Inflammatory macrophage treated with lipopolysaccharide for 4 hours (primary cell): ENCODE results near the gene SMIM45.

Experiments
- DNase-seq: peaks from one replicate; pipeline ENCODE4 v3.0.0-alpha.2; 2020

The SMIM45 gene

GRCh38 chr22:41951898-41952474 lies at the start of gene SMIM45:
Gene SMIM45, plus strand, starts transcription at chr22:41952150.
- no peak for DNase-seq

DNA sequence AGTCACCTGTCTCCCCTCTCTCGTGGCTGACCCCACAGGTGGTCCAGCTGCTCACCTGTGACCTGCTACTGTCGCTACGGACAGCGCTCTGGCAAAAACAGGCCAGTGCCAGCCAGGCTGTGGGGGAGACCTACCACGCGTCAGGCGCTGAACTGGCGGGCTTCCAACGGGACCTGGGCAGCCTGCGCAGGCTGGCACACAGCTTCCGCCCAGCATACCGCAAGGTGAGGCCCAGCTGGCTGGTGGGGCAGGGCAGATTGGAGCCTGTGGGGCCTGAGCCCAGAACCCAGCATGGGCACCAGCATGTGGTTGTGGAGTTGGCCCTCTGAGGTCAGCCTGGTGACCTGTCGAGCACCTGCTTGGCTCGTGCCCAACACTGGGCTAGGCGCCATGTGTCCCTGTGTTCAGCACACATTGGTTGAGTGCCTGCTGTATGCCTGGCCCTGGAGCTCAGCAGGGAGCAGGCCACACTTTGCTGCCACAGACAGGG lies 49.0 kb upstream of the SMIM45 start:
- no peak for DNase-seq

DNA sequence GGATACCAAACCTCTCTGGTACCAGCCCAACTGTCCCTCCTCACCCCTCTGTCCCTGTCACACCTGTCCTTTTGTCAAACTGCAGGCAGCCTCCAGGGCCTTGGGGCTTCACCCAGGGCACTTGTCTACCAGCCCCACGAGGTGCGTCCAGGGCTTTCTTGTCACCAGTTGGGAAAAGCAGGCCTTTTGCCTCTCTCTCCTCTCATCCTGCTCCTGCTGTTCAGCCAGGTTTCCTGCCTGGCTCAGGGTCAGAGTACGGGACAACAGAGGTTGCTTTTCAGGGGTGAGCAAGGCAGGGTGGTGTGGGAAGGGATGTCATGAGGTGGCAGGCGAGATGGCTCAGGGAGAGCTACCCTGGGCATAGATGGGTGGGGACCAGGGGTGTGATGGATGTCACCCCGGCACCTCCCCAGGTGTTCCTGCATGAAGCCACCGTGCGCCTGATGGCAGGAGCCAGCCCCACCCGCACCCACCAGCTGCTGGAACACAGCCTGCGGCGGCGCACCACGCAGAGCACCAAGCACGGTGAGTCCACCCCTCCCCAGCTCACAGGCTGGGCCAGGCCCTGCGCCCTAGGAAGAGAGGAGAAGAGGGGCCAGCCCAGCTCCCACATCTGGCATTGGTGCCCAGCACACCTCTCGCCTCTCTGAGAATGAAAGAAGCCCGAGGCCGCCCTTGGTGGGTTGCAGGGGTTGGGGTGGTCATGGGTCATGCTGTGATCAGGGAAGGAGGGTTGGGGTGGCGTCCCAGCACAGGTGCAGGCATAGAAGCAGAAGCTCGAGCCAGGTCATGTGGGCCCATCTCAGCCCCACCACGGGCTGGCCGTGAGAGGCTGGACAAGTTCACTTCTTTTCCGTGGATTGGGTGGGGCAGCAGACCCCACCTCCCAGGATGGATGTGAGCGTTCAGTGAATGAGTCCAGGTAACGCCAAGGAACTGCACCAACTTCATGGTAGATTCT lies 47.2 kb upstream of the SMIM45 start:
- no peak for DNase-seq

GRCh38 chr22:41905411-41906202 lies 46.3 kb upstream of the SMIM45 start:
- no peak for DNase-seq

DNA sequence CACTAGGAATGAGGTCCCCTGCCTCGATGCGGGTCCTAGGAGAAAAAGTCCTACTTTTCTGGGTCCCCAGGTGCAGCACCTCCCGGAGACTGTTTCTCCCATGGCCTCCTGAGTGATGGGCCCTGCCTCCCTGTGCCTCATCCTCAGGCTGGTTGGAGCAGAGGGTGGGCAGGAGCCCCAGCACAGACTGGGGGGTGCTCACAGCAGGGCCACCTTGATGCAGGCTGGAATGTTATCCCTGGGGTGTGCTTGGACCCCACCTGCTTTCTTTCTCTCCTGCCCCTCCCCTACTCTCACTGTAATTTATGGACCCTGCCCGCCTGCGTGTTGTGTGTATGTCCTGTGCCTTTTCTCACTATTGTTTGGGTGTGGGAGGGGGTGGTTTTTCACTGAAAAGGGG lies 45.1 kb upstream of the SMIM45 start:
- no peak for DNase-seq

GRCh38 chr22:41907436-41908401 lies 44.2 kb upstream of the SMIM45 start:
- no peak for DNase-seq

- no peak for DNase-seq
Observed at GRCh38 chr22:41908411-41909309, 43.3 kb upstream of the SMIM45 start.

GRCh38 chr22:41909310-41910049 lies 42.5 kb upstream of the SMIM45 start:
- no peak for DNase-seq

GRCh38 chr22:41910050-41911000 lies 41.6 kb upstream of the SMIM45 start:
- no peak for DNase-seq

DNA sequence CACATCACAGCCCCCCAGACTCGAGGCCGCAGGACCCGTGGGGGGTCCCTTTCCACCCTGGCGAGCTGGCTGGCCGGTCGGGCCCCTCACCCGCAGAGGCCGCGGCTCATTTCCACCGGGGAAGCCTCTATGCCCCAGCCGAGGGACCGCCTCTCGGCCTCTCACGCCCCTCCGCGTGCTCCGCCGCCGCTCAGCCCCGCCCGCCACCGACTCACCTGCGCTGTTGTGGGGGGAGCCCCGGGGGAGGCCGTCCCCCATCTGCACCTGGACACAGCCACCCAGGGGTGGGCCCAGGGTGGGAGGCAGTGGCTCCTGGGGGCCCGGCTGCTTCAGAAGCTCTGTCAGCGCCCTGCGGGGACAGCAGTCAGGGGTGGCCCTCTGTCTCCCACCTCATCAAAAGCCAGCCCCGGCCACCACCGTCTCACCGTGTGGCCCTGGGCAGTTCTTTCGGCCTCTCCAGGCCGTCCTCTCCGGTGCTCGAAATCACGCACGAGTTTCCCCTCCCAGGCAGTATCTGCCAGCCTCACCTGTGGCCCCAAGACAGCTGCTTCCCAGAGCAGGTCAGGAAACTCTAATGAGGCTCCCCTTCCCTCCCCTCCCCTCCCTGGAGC lies 40.8 kb upstream of the SMIM45 start:
- DNase-seq: no peak

DNA sequence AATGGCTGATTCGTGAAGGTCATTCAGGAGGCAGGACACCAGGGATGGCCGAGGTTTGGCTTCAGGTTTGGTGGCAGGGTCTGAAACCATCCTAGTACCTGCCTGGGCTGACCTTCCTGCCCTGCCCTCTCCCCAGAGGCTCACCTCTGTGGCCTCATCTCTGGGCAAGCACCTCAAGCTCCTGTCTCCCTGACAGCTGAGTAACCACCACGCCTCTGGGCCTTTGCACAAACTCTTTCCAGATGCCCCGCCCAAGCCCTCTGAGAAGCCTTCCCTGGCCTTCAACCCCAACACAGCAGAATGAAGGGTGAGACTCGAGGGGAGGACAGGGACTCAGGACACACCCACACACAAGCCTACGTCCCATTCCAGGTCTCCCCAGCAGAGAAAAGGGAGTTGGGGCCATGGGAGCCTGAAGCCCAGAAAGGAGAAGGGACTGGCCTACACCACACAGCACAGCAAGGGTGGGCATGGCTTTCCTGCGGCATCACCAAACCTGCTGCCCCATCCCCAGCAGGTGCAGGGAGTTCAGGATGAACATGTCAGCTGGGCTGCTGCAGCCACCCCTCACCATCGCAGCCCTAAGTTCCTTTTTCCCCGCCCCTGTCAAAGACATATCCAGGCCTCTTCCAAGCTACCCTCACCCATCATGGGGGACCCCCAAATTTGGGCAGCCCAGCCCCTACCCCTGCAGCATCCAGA lies 39.5 kb upstream of the SMIM45 start:
- DNase-seq: no peak

GRCh38 chr22:41913040-41913719 lies 38.8 kb upstream of the SMIM45 start:
- no peak for DNase-seq

DNA sequence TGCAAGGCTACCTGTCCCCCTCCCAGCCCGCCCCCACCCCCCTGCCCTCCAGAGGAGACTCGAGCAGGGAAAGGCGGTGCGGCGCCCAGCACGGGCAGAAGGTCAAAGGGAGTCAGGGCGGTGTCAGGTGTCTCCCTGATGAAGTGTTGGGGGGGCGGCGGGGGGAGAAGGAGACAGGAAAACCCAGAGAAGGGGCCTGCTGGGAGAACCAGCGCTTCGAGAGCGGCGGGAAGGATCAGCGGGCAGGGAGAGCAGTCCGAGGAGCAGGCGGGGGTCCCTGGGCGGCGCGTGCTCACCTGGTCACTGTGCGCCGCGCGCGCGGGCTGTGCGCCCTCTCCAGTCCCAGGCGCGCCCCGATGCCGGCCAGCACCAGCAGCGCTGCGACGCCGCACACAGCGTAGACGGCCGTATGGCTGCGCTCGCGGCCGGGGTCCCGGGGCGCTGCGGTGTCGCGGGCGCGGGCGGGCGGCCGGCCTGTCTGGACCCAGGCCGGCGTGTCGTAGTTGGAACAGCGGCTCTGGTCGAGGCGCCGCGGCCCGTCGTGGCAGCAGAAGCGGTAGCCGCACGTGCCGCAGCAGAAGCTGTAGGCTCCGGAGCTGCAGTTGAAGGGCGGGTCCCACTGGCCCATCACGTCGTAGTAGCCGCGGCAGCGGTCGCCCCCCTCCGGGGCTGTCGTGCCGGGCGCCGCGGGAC lies 38.0 kb upstream of the SMIM45 start:
- no peak for DNase-seq

- no peak for DNase-seq
Observed at GRCh38 chr22:41914611-41915034, 37.3 kb upstream of the SMIM45 start.

- no peak for DNase-seq
Observed at GRCh38 chr22:41915035-41915785, 36.7 kb upstream of the SMIM45 start, which contains the start of gene SHISA8. Gene SHISA8, minus strand, starts transcription at chr22:41915074. Its CDS starts 407 bp downstream, at chr22:41914667.
